ENCODE data around the gene C4orf50.

DNA sequence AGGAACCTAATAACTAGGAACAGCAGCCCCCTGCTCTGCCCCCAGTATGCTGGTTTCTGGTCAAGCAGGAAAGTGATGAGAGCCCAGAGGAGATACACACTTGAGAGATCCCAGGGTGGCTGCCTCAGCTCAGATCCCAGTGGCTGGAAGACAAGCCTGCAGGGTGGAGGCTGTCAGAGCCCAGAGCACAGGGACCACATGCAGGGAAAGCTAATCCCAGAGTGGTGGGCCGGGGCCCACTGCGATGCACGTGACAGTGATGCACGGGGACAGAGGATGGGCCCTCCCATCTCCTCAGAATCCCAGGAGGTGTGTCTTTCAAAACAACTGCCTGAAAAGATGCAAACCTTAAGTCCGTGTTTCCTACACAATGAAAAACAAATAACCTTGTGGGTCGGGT lies 96.2 kb downstream of the C4orf50 start:
- TF ChIP-seq EZH2 (IDR thresholded peaks at IDR 0.05; ENCODE audit: insufficient read depth, poor library complexity, severe bottlenecking) (no peak), EZH2phosphoT487 (IDR thresholded peaks at IDR 0.05; ENCODE audit: insufficient read depth, low read depth) (no peak)

All from GM23248 (cell line).